NCI-H1694 treated with DMSO at 0.1 percent for 48 hours (cell line): ENCODE data around the gene MYO15B.
A peak's percentile ranks its signal among the peaks of the same experiment; 100 is the strongest.

Source experiments
- DNase-seq: peaks from one replicate; lab custom pipeline; 2025; lab: John Stamatoyannopoulos, UW

MYO15B gene

GRCh38 chr17:75639771-75640555 is 52.4 kb downstream of the MYO15B start:
- DNase-seq = no peak

GRCh38 chr17:75640556-75641119 is 53.0 kb downstream of the MYO15B start:
- DNase-seq = no peak

- no peak for DNase-seq
Observed at GRCh38 chr17:75641343-75641742, 53.7 kb downstream of the MYO15B start.

GRCh38 chr17:75642182-75642783 is 54.7 kb downstream of the MYO15B start:
- no peak for DNase-seq

GRCh38 chr17:75642784-75643642 is 55.4 kb downstream of the MYO15B start:
- DNase-seq = no peak

- no peak for DNase-seq
Observed at GRCh38 chr17:75643643-75644017, 56.0 kb downstream of the MYO15B start.

GRCh38 chr17:75645501-75645888 is 57.9 kb downstream of the MYO15B start:
- no peak for DNase-seq

- DNase-seq = no peak
Observed at GRCh38 chr17:75645889-75646637, 58.5 kb downstream of the MYO15B start.

GRCh38 chr17:75646638-75646992 is 59.0 kb downstream of the MYO15B start:
- DNase-seq = no peak

GRCh38 chr17:75647061-75647460 is 59.5 kb downstream of the MYO15B start:
- no peak for DNase-seq

- DNase-seq = no peak
Observed at GRCh38 chr17:75647921-75648320, 60.3 kb downstream of the MYO15B start.

GRCh38 chr17:75649687-75650086 is 62.1 kb downstream of the MYO15B start:
- no peak for DNase-seq

GRCh38 chr17:75650874-75651273 is 63.3 kb downstream of the MYO15B start:
- no peak for DNase-seq

- DNase-seq = no peak
Observed at GRCh38 chr17:75652341-75652740, 64.7 kb downstream of the MYO15B start.

- DNase-seq = peak; percentile 46
Observed at GRCh38 chr17:75652934-75653549, 65.4 kb downstream of the MYO15B start.

- no peak for DNase-seq
Observed at GRCh38 chr17:75654176-75654575, 66.6 kb downstream of the MYO15B start.

- no peak for DNase-seq
Observed at GRCh38 chr17:75658237-75658636, 70.6 kb downstream of the MYO15B start.

- DNase-seq = no peak
Observed at GRCh38 chr17:75661531-75661930, 73.9 kb downstream of the MYO15B start.

- DNase-seq = no peak
Observed at GRCh38 chr17:75662511-75662910, 74.9 kb downstream of the MYO15B start.

- no peak for DNase-seq
Observed at GRCh38 chr17:75664099-75664549, 76.5 kb downstream of the MYO15B start.

- no peak for DNase-seq
Observed at GRCh38 chr17:75665981-75666380, 78.4 kb downstream of the MYO15B start.
